Liver (tissue), 9 donors: ENCODE data around the gene CCR6. TPM values are rescaled to one million over a fixed set of nuclear protein-coding genes. Genes with fewer than 3 reads are reported as not detected.

ENCODE experiments used
- DNase-seq: peaks from one replicate; pipeline ENCODE4 v3.0.0-alpha.2; 2017; ENCODE audit warnings: low spot score
- H3K27ac ChIP-seq, 2 donors: one replicate each; pipeline ENCODE4 v1.7.0; 2013; ENCODE audit warnings: inconsistent platforms in 2 of 2, low read length in 2 of 2, control low read depth in 1 of 2, low read depth in 1 of 2, mild to moderate bottlenecking in 1 of 2
- H3K27me3 ChIP-seq, 4 donors: one replicate each; pipeline versions ENCODE4 v1.6.1 to v1.7.0; 2013; ENCODE audit warnings: low read length in 3 of 4, inconsistent platforms in 1 of 4, mild to moderate bottlenecking in 1 of 4, moderate library complexity in 1 of 4; ENCODE audit not compliant: control insufficient read depth in 4 of 4, insufficient read depth in 4 of 4
- H3K36me3 ChIP-seq, 4 donors: one replicate each; pipeline versions ENCODE4 v1.6.1 to v1.7.0; 2013; ENCODE audit warnings: low read length in 3 of 4, mild to moderate bottlenecking in 3 of 4, low read depth in 1 of 4, moderate library complexity in 1 of 4; ENCODE audit not compliant: control insufficient read depth in 4 of 4, insufficient read depth in 3 of 4
- H3K4me1 ChIP-seq, 4 donors: one replicate each; pipeline versions ENCODE4 v1.6.1 to v1.7.0; 2013; ENCODE audit warnings: low read length in 3 of 4, mild to moderate bottlenecking in 3 of 4, moderate library complexity in 1 of 4; ENCODE audit not compliant: control insufficient read depth in 4 of 4, insufficient read depth in 4 of 4
- H3K4me3 ChIP-seq, 3 donors: one replicate each; pipeline versions ENCODE4 v1.6.1 to v1.7.0; 2013; ENCODE audit warnings: low read length in 3 of 3, control low read depth in 1 of 3, low read depth in 1 of 3, mild to moderate bottlenecking in 1 of 3
- H3K9ac ChIP-seq, 2 donors: one replicate each; pipeline ENCODE4 v1.7.0; 2013; ENCODE audit warnings: low read length in 2 of 2, mild to moderate bottlenecking in 2 of 2, moderate library complexity in 2 of 2, control low read depth in 1 of 2, low read depth in 1 of 2
- H3K9me3 ChIP-seq, 4 donors: one replicate each; pipeline versions ENCODE4 v1.6.1 to v1.7.0; 2013; ENCODE audit warnings: low read length in 3 of 4; ENCODE audit not compliant: control insufficient read depth in 4 of 4
- EGR1 ChIP-seq, 2 donors: IDR thresholded peaks; 2 replicates each; pipeline ENCODE4 v1.6.1; 2016 to 2018; ENCODE audit warnings: antibody characterized with exemption in 2 of 2, low read depth in 2 of 2
- FOXA1 ChIP-seq: IDR thresholded peaks from 2 replicates; pipeline ENCODE4 v1.6.1; 2016; ENCODE audit warnings: antibody characterized with exemption
- FOXA2 ChIP-seq: IDR thresholded peaks from 2 replicates; pipeline ENCODE4 v1.6.1; 2016; ENCODE audit warnings: antibody characterized with exemption
- GABPA ChIP-seq, 2 donors: IDR thresholded peaks in 1 of 2; conservative IDR thresholded peaks in 1 of 2; 2 replicates each; pipeline ENCODE4 v1.6.1; 2016; ENCODE audit warnings: antibody characterized with exemption in 2 of 2, mild to moderate bottlenecking in 1 of 2, moderate library complexity in 1 of 2
- HNF4A ChIP-seq, 2 donors: conservative IDR thresholded peaks; 2 replicates each; pipeline ENCODE4 v1.6.1; 2016; ENCODE audit warnings: antibody characterized with exemption in 2 of 2, mild to moderate bottlenecking in 2 of 2
- HNF4G ChIP-seq: IDR thresholded peaks from 2 replicates; pipeline ENCODE4 v1.6.1; 2016; ENCODE audit warnings: antibody characterized with exemption
- JUND ChIP-seq, 2 donors: IDR thresholded peaks; 2 replicates each; pipeline ENCODE4 v1.6.1; 2016; ENCODE audit warnings: antibody characterized with exemption in 2 of 2
- NR2F2 ChIP-seq: IDR thresholded peaks from 2 replicates; pipeline ENCODE4 v1.6.1; 2016; ENCODE audit warnings: antibody characterized with exemption
- RAD21 ChIP-seq, 2 donors: IDR thresholded peaks; 2 replicates each; pipeline ENCODE4 v1.6.1; 2016; ENCODE audit warnings: antibody characterized with exemption in 2 of 2, mild to moderate bottlenecking in 2 of 2
- RXRA ChIP-seq, 2 donors: IDR thresholded peaks; 2 replicates each; pipeline ENCODE4 v1.6.1; 2017 to 2018; ENCODE audit warnings: antibody characterized with exemption in 2 of 2, mild to moderate bottlenecking in 1 of 2
- SP1 ChIP-seq: IDR thresholded peaks from 2 replicates; pipeline ENCODE4 v1.6.1; 2018; ENCODE audit warnings: antibody characterized with exemption, mild to moderate bottlenecking
- TAF1 ChIP-seq: conservative IDR thresholded peaks from 2 replicates; pipeline ENCODE4 v1.6.1; 2016; ENCODE audit warnings: antibody characterized with exemption, mild to moderate bottlenecking
- WGBS: extraction: QIAGEN DNeasy Blood & Tissue Kit; methylation state at CpG from one replicate; pipeline ENCODE4 v1.1.7; 2013; 5-methylcytosine and 5-hydroxymethylcytosine counted together
- polyA plus RNA-seq, 2 donors: library from polyadenylated mRNA; stranded (reverse) in 1 of 2; unstranded in 1 of 2; fragments of 200-250 nt in 1 of 2; fragments of >200 nt in 1 of 2; fragmentation: Nextera tagmentation in 1 of 2; extraction: Ambion mirVana in 1 of 2; gene quantifications; one replicate each; pipeline versions ENCODE4 v1.2.1 to v1.2.3, GENCODE V29; 2013 to 2015
- total RNA-seq, 2 donors: library from RNA; depleted of rRNA; stranded (reverse); fragments of >200 nt; gene quantifications; one replicate each; pipeline ENCODE4 v1.2.3, GENCODE V29; 2014
- TF ChIP-seq, protein P1 (sequence below): fragments of 150-350 bp; IDR thresholded peaks from 2 replicates; pipeline ENCODE4 v1.5.1; 2017; ENCODE audit warnings: improper control_type of control experiment, low read depth, low read length; ENCODE audit not compliant: missing input control
- TF ChIP-seq, protein P2 (sequence below): IDR thresholded peaks from 2 replicates; pipeline ENCODE4 v1.6.1; 2016; ENCODE audit warnings: antibody characterized with exemption
- TF ChIP-seq, protein P3 (sequence below): IDR thresholded peaks from 2 replicates; pipeline ENCODE4 v1.6.1; 2016; ENCODE audit warnings: antibody characterized with exemption
- TF ChIP-seq, protein P4 (sequence below): IDR thresholded peaks from 2 replicates; pipeline ENCODE4 v1.6.1; 2016; ENCODE audit warnings: antibody characterized with exemption
- TF ChIP-seq, protein P5 (sequence below): IDR thresholded peaks from 2 replicates; pipeline ENCODE4 v1.6.1; 2016; ENCODE audit warnings: antibody characterized with exemption, mild to moderate bottlenecking
- donor health status: healthy.
- donor health status: healthy.
- donor health status: healthy.
- donor health status: healthy.
- donor health status: healthy.

The CCR6 gene
- total and polyA plus RNA-seq, 4 donors, result 0.02 to 8.4 TPM; not detected in 2

DNA sequence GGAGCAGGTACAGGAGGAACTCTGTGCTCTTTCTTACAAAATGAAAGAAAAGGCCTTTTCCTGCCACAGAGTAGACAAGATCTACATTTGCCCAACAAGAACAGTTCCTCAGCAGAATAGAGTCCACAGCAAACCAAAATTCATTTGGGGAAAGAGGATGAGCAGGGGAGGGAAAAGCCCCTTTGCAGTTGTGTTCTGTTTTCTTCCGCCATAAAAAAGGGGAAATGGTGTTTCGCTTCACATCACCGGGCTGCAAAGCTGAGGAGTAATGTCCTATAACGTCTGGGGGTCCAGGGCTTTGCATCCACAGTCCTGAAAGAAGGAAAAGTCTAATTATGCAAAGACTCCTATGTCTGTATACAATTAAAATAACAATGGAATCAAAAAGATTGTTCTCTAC is 35.0 kb downstream of the CCR6 start, which contains the start of gene GPR31:
Gene GPR31 (minus strand): TSS at position 118 of the 400 bp plus-strand sequence. CDS start 149 bp downstream, outside the sequence.
- Histone ChIP-seq H3K27ac (no peak within 1 kb of the TSS), H3K4me1 (no peaks in the 10 kb centered on the region), H3K27me3 (no peaks in the 10 kb centered on the region), H3K9ac (no peak within 1 kb of the TSS), H3K9me3 (no peaks in the 10 kb centered on the region), H3K36me3 (no peaks in the 10 kb centered on the region), H3K4me3 (no peak within 1 kb of the TSS)
- DNase-seq, result no peak
- 75% methylated on average over 4 of the region's 4 CpGs for WGBS
- no peak for TF ChIP-seq FOXA2
- TF ChIP-seq HNF4G, result no peak
- TF ChIP-seq, protein P1, sequence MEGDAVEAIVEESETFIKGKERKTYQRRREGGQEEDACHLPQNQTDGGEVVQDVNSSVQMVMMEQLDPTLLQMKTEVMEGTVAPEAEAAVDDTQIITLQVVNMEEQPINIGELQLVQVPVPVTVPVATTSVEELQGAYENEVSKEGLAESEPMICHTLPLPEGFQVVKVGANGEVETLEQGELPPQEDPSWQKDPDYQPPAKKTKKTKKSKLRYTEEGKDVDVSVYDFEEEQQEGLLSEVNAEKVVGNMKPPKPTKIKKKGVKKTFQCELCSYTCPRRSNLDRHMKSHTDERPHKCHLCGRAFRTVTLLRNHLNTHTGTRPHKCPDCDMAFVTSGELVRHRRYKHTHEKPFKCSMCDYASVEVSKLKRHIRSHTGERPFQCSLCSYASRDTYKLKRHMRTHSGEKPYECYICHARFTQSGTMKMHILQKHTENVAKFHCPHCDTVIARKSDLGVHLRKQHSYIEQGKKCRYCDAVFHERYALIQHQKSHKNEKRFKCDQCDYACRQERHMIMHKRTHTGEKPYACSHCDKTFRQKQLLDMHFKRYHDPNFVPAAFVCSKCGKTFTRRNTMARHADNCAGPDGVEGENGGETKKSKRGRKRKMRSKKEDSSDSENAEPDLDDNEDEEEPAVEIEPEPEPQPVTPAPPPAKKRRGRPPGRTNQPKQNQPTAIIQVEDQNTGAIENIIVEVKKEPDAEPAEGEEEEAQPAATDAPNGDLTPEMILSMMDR, result no peak

DNA sequence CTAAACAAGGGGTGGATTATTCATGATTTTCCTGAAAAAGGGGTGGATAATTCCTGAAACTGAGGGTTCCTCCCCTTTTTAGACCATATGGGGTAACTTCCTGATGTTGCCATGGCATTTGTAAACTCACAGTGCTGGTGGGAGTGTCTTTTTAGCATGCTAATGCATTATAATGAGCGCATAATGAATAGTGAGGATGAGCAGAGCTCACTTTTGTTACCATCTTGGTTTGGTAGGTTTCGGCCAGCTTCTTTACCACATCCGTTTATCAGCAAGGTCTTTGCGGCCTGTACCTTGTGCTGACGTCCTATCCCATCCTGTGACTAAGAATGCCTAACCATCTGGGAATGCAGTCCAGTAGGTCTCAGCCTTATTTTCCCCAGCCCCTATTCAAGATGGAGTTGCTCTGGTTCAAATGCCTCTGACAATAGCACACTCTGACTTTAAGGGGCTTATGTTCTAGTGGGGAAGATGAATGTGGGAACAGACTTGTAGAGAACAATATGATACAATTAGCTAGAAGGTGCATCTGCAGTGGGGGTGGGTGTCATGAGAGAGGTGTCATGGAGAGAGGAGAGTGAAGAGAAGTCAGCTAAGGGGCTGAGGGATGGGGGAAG is 39.1 kb downstream of the CCR6 start:
- DNase-seq, result no peak
- H3K4me3 ChIP-seq, result no peak overlapping the region
- no peak overlapping the region for H3K9ac ChIP-seq
- no peaks in the 10 kb centered on the region for H3K27me3 ChIP-seq
- H3K27ac ChIP-seq, result no peak overlapping the region
- H3K4me1 ChIP-seq, result peaks cover 0 to 6% (median 0%) of the 10 kb centered on the region in 4 donors
- no peaks in the 10 kb centered on the region for H3K9me3 ChIP-seq
- H3K36me3 ChIP-seq, result no peaks in the 10 kb centered on the region
- 97% methylated on average over 5 of the region's 5 CpGs for WGBS
- TF ChIP-seq RXRA (IDR thresholded peaks at IDR 0.05), result no peak
- TF ChIP-seq, protein P2, sequence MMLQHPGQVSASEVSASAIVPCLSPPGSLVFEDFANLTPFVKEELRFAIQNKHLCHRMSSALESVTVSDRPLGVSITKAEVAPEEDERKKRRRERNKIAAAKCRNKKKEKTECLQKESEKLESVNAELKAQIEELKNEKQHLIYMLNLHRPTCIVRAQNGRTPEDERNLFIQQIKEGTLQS, result no peak

DNA sequence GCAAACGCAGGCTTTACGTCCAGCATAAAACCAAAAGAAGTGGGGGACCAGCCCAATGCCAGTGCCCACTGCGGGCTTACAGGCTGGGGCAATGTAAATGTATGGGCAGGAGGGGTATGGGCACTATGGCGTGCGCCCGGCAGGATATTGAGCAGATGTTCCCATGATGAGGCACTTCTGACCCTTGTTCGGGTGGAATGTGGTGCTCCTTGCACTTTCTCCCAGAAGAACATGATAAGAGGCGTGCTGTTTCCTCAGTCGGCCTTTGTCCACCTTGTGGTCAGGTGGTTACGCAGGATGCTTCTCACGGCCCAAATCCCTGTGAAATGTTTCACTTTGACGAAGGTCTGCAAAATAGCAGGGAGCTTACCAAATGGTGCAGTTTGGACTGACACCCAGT is 39.7 kb downstream of the CCR6 start:
- Histone ChIP-seq H3K9ac (no peak overlapping the region), H3K4me1 (peaks cover 0 to 6% (median 0%) of the 10 kb centered on the region in 4 donors), H3K9me3 (no peaks in the 10 kb centered on the region), H3K4me3 (no peak overlapping the region), H3K36me3 (no peaks in the 10 kb centered on the region), H3K27me3 (no peaks in the 10 kb centered on the region), H3K27ac (no peak overlapping the region)
- WGBS, result 86% methylated on average over 12 of the region's 12 CpGs
- TF ChIP-seq JUND (IDR thresholded peaks at IDR 0.05), result no peak
- TF ChIP-seq RAD21 (IDR thresholded peaks at IDR 0.05), result no peak
- TF ChIP-seq GABPA (IDR thresholded peaks at IDR 0.05 in 1 of 2, conservative IDR thresholded peaks at IDR 0.05 in 1 of 2), result no peak
- no peak for TF ChIP-seq FOXA1
- TF ChIP-seq, protein P3, sequence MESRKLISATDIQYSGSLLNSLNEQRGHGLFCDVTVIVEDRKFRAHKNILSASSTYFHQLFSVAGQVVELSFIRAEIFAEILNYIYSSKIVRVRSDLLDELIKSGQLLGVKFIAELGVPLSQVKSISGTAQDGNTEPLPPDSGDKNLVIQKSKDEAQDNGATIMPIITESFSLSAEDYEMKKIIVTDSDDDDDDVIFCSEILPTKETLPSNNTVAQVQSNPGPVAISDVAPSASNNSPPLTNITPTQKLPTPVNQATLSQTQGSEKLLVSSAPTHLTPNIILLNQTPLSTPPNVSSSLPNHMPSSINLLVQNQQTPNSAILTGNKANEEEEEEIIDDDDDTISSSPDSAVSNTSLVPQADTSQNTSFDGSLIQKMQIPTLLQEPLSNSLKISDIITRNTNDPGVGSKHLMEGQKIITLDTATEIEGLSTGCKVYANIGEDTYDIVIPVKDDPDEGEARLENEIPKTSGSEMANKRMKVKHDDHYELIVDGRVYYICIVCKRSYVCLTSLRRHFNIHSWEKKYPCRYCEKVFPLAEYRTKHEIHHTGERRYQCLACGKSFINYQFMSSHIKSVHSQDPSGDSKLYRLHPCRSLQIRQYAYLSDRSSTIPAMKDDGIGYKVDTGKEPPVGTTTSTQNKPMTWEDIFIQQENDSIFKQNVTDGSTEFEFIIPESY, result no peak
- TF ChIP-seq HNF4A (conservative IDR thresholded peaks at IDR 0.05), result no peak
- no peak for TF ChIP-seq TAF1
- TF ChIP-seq, protein P4, sequence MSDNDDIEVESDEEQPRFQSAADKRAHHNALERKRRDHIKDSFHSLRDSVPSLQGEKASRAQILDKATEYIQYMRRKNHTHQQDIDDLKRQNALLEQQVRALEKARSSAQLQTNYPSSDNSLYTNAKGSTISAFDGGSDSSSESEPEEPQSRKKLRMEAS, result no peak
- TF ChIP-seq HNF4G, result no peak
- TF ChIP-seq, protein P1, result no peak
- TF ChIP-seq SP1, result no peak
- TF ChIP-seq, protein P5, sequence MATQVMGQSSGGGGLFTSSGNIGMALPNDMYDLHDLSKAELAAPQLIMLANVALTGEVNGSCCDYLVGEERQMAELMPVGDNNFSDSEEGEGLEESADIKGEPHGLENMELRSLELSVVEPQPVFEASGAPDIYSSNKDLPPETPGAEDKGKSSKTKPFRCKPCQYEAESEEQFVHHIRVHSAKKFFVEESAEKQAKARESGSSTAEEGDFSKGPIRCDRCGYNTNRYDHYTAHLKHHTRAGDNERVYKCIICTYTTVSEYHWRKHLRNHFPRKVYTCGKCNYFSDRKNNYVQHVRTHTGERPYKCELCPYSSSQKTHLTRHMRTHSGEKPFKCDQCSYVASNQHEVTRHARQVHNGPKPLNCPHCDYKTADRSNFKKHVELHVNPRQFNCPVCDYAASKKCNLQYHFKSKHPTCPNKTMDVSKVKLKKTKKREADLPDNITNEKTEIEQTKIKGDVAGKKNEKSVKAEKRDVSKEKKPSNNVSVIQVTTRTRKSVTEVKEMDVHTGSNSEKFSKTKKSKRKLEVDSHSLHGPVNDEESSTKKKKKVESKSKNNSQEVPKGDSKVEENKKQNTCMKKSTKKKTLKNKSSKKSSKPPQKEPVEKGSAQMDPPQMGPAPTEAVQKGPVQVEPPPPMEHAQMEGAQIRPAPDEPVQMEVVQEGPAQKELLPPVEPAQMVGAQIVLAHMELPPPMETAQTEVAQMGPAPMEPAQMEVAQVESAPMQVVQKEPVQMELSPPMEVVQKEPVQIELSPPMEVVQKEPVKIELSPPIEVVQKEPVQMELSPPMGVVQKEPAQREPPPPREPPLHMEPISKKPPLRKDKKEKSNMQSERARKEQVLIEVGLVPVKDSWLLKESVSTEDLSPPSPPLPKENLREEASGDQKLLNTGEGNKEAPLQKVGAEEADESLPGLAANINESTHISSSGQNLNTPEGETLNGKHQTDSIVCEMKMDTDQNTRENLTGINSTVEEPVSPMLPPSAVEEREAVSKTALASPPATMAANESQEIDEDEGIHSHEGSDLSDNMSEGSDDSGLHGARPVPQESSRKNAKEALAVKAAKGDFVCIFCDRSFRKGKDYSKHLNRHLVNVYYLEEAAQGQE, result no peak
- TF ChIP-seq RXRA (IDR thresholded peaks at IDR 0.05), result no peak
- no peak for TF ChIP-seq NR2F2
- no peak for TF ChIP-seq EGR1 (IDR thresholded peaks at IDR 0.05; ENCODE audit: low read depth in 2 of 2)
- DNase-seq, result no peak
